ENCODE results near the gene ATP6V1F. TPM values are rescaled to one million over a fixed set of nuclear protein-coding genes. Genes with fewer than 3 reads are reported as not detected.

The ATP6V1F gene
- total RNA-seq, 4 donors from 2014 or later = 49.6 to 109 (median 86.6) TPM

DNA sequence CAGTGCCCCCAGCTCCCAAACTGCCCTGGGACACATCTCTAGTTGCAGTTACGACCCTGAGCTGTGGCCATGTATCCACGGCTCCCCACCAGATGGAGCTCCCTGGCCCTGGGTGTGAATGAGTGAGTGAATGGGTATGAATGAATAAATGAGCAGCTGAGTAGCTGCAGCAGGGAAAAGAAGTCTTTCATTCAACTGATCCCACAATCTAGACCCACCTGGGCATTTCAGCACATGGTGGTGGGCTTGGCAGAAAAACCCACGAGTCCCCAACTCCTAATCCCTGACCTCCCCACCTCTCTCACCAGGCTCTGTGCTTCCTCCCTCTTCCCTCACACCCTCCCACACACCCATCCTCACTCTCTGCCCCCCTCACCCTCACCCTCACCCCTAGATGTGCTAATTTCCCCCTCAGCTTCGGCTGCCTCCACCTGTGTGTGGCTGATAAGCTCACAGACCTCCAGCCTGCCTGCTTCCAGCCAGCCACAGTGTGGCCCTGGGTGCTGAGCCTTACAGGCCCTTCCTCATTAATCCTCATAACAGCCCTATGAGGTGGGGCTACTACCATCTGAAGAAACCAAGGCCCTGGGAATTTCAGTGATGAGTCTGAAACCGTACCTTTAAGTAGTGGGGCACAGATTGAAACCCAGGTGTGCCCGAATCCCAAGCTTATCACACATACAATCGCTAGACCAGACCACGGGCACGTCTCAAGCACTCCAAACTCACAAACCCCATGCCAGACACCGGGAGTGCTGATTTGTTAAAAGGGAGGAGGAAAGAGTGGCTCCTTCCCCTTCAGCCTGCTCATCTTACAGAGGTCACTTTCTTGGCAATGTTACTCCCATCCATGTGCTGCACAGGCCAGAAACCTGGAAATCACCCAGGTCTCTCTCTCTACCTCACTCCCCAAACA lies 2.2 kb upstream of the ATP6V1F start:
- no peak for DNase-seq
- peaks cover 4 to 7% of the 10 kb centered on the region in 2 donors for H3K36me3 ChIP-seq
- no peak overlapping the region for H3K4me3 ChIP-seq (replicated peaks in 1 of 3)
- H3K9me3 ChIP-seq = no peaks in the 10 kb centered on the region
- H3K27me3 ChIP-seq = no peaks in the 10 kb centered on the region
- peaks cover 10 to 22% of the 10 kb centered on the region in 2 donors for H3K4me1 ChIP-seq
- no peak overlapping the region for H3K27ac ChIP-seq
- 49 to 52% methylated on average over 10 of the region's 10 CpGs for WGBS, 2 donors
- intact Hi-C loops (cut with DNase I) = loop anchor here (10.0 kb wide), 1 partner anchor 126 kb away; the partner anchor contains the start of gene CALU
- TF ChIP-seq, protein P1, sequence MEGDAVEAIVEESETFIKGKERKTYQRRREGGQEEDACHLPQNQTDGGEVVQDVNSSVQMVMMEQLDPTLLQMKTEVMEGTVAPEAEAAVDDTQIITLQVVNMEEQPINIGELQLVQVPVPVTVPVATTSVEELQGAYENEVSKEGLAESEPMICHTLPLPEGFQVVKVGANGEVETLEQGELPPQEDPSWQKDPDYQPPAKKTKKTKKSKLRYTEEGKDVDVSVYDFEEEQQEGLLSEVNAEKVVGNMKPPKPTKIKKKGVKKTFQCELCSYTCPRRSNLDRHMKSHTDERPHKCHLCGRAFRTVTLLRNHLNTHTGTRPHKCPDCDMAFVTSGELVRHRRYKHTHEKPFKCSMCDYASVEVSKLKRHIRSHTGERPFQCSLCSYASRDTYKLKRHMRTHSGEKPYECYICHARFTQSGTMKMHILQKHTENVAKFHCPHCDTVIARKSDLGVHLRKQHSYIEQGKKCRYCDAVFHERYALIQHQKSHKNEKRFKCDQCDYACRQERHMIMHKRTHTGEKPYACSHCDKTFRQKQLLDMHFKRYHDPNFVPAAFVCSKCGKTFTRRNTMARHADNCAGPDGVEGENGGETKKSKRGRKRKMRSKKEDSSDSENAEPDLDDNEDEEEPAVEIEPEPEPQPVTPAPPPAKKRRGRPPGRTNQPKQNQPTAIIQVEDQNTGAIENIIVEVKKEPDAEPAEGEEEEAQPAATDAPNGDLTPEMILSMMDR (IDR thresholded peaks at IDR 0.05) = no peak
- no peak for TF ChIP-seq POLR2A (IDR thresholded peaks at IDR 0.05)

DNA sequence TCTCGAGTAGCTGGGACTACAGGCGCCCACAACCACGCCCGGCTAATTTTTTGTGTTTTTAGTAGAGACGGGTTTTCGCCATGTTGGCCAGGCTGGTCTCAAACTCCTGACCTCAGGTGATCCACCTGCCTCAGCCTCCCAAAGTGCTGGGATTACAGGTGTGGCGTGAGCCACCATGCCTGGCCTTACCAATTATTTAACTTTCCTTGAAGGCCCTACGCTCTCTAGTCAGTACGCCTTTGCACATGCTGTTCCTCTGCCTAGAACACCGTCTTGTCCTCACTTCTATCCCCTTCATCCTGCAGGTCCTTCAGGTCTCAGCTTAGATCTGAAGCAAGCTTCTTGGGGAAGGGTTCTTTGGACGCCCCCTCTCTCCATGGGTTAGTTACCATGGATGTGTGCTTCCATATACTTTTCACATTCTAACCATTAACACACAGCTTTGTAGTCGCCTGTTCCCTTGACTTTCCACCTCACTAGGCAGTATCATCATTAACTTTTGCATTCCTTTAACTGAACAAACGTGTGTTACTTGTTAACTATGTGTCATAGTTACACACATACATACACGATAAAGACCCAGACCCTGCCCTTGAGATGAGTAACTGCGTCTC lies 592 bp upstream of the ATP6V1F start:
- Histone ChIP-seq H3K9me3 (no peaks in the 10 kb centered on the region), H3K4me1 (peaks cover 10 to 22% of the 10 kb centered on the region in 2 donors), H3K4me3 (replicated peaks in 1 of 3) (no peak overlapping the region), H3K36me3 (peaks cover 10 to 14% of the 10 kb centered on the region in 2 donors), H3K27ac (no peak overlapping the region), H3K27me3 (no peaks in the 10 kb centered on the region)
- DNase-seq = no peak
- intact Hi-C loops (cut with DNase I) = loop anchor here (10.0 kb wide), 1 partner anchor 127 kb away; the partner anchor contains the start of gene CALU
- 68% methylated on average over 15 of the region's 15 CpGs for WGBS, 2 donors
- no peak for TF ChIP-seq POLR2A (IDR thresholded peaks at IDR 0.05)
- TF ChIP-seq, protein P1 (IDR thresholded peaks at IDR 0.05) = no peak

GRCh38 chr7:128863433-128863989 lies 855 bp downstream of the ATP6V1F start:
- intact Hi-C loops (cut with DNase I) = loop anchor here (10.0 kb wide), 1 partner anchor 129 kb away; the partner anchor contains the start of gene CALU
- no peaks in the 10 kb centered on the region for H3K9me3 ChIP-seq
- H3K36me3 ChIP-seq = peaks cover 10 to 14% of the 10 kb centered on the region in 2 donors
- peak; percentile 32 to 41 for DNase-seq
- TF ChIP-seq POLR2A (IDR thresholded peaks at IDR 0.05) = no peak
- TF ChIP-seq, protein P1 (IDR thresholded peaks at IDR 0.05) = peak in 4 of 6 experiments; percentile 11 to 33 (median 23)
- peak overlapping the region; percentile 51 to 99 (median 64) for H3K4me3 ChIP-seq (replicated peaks in 1 of 3)
- H3K4me1 ChIP-seq = peaks cover 10 to 24% of the 10 kb centered on the region in 2 donors
- no peaks in the 10 kb centered on the region for H3K27me3 ChIP-seq
- H3K27ac ChIP-seq = peak overlapping the region in 2 of 3 donors; percentile 9 to 62
- 2 to 4% methylated on average over 6 of the region's 6 CpGs for WGBS, 2 donors

- 96% methylated on average over 12 of the region's 12 CpGs for WGBS, 2 donors
- Histone ChIP-seq H3K4me3 (replicated peaks in 1 of 3) (no peak overlapping the region), H3K4me1 (peaks cover 21 to 27% of the 10 kb centered on the region in 2 donors), H3K27me3 (no peaks in the 10 kb centered on the region), H3K9me3 (no peaks in the 10 kb centered on the region), H3K36me3 (peaks cover 10 to 14% of the 10 kb centered on the region in 2 donors), H3K27ac (no peak overlapping the region)
- no peak for DNase-seq
- intact Hi-C loops (cut with DNase I) = loop anchor here (10.0 kb wide), 1 partner anchor 131 kb away; the partner anchor contains the start of gene CALU
- no peak for TF ChIP-seq POLR2A (IDR thresholded peaks at IDR 0.05)
- TF ChIP-seq, protein P1 (IDR thresholded peaks at IDR 0.05) = no peak
Measured at GRCh38 chr7:128865303-128865702, 2.6 kb downstream of the ATP6V1F start.

Measured in thyroid gland (tissue), 4 donors.